CD14-positive monocyte (primary cell): Measurements from ENCODE around the gene NCR1. TPM values are rescaled to one million over a fixed set of nuclear protein-coding genes. Genes with fewer than 3 reads are reported as not detected.
"Not testable (repeated sequence)": the region's sequence is repeated elsewhere in the genome, so short reads cannot be mapped to it uniquely, and the experiment has no call there.

Source experiments
- DNase-seq, 3 donors: peaks; one replicate each; pipeline ENCODE4 v3.0.0-alpha.2; 2011 to 2022
- H2AFZ ChIP-seq: 2 replicates; pipeline ENCODE4 v1.6.0; 2012; ENCODE audit warnings: mild to moderate bottlenecking, low read depth, low read length, inconsistent platforms; ENCODE audit not compliant: insufficient read depth, poor library complexity, severe bottlenecking
- H3K27ac ChIP-seq, 2 donors: 1 replicate in 1 of 2; 2 replicates in 1 of 2; pipeline ENCODE4 v1.5.1; 2012 to 2013; ENCODE audit warnings: low read length in 2 of 2, control low read depth in 1 of 2, inconsistent platforms in 1 of 2, low read depth in 1 of 2, mild to moderate bottlenecking in 1 of 2
- H3K27me3 ChIP-seq, 2 donors: one replicate each; pipeline versions ENCODE4 v1.6.0 to v1.6.1; 2011 to 2013; ENCODE audit warnings: low read length in 2 of 2; ENCODE audit not compliant: control insufficient read depth in 2 of 2, insufficient read depth in 2 of 2
- H3K36me3 ChIP-seq, 2 donors: replicated peaks in 1 of 2; 1 replicate in 1 of 2; 2 replicates in 1 of 2; pipeline versions ENCODE4 v1.5.1 to v1.6.1; 2012 to 2013; ENCODE audit warnings: low read length in 2 of 2, control low read depth in 1 of 2, inconsistent platforms in 1 of 2, mild to moderate bottlenecking in 1 of 2; ENCODE audit not compliant: insufficient read depth in 2 of 2, control insufficient read depth in 1 of 2
- H3K4me1 ChIP-seq, 2 donors: 1 replicate in 1 of 2; 2 replicates in 1 of 2; pipeline versions ENCODE4 v1.5.1 to v1.6.1; 2012 to 2013; ENCODE audit warnings: low read length in 2 of 2, control low read depth in 1 of 2, inconsistent platforms in 1 of 2, mild to moderate bottlenecking in 1 of 2, moderate library complexity in 1 of 2; ENCODE audit not compliant: insufficient read depth in 2 of 2, control insufficient read depth in 1 of 2
- H3K4me2 ChIP-seq: replicated peaks from 2 replicates; pipeline ENCODE3; 2012; ENCODE audit warnings: low read length, moderate library complexity, mild to moderate bottlenecking; ENCODE audit not compliant: poor library complexity, severe bottlenecking; ENCODE audit errors: extremely low read depth
- H3K4me3 ChIP-seq, 3 experiments: fragments of 200-600 bp in 1 of 3; sonication (generic) in 1 of 3; replicated peaks in 1 of 3; 1 replicate in 2 of 3; 2 replicates in 1 of 3; pipeline ENCODE4 v1.5.1; 2011 to 2013; ENCODE audit warnings: low read length in 3 of 3, mild to moderate bottlenecking in 3 of 3, control low read depth in 2 of 3, low read depth in 2 of 3, inconsistent platforms in 1 of 3, moderate library complexity in 1 of 3
- H3K79me2 ChIP-seq: 2 replicates; pipeline ENCODE4 v1.6.0; 2012; ENCODE audit warnings: mild to moderate bottlenecking, control low read depth, inconsistent platforms, low read length, moderate library complexity; ENCODE audit not compliant: insufficient read depth
- H3K9ac ChIP-seq: 2 replicates; pipeline ENCODE4 v1.6.0; 2017; ENCODE audit warnings: low read length, mild to moderate bottlenecking; ENCODE audit not compliant: insufficient read depth, poor library complexity, severe bottlenecking
- H3K9me3 ChIP-seq, 2 donors: replicated peaks in 1 of 2; 1 replicate in 1 of 2; 2 replicates in 1 of 2; pipeline versions ENCODE4 v1.5.1 to v1.6.1; 2012 to 2013; ENCODE audit warnings: low read length in 2 of 2, control low read depth in 1 of 2; ENCODE audit not compliant: control insufficient read depth in 1 of 2, insufficient read depth in 1 of 2
- H4K20me1 ChIP-seq: 2 replicates; pipeline ENCODE4 v1.6.0; 2012; ENCODE audit warnings: mild to moderate bottlenecking, low read length, control low read depth, moderate library complexity; ENCODE audit not compliant: insufficient read depth
- H3K27ac Mint-ChIP-seq, 7 donors: one replicate each; pipeline ENCODE4 v1.8.0; 2020; ENCODE audit warnings: mild to moderate bottlenecking in 7 of 7, mixed read lengths in 7 of 7, moderate library complexity in 6 of 7, inconsistent platforms in 2 of 7
- H3K27me3 Mint-ChIP-seq, 3 donors: one replicate each; pipeline ENCODE4 v1.8.0; 2021 to 2022; ENCODE audit warnings: low read depth in 3 of 3, mild to moderate bottlenecking in 3 of 3, mixed read lengths in 3 of 3, moderate library complexity in 3 of 3, inconsistent platforms in 1 of 3
- H3K36me3 Mint-ChIP-seq, 2 donors: one replicate each; pipeline ENCODE4 v1.8.0; 2020; ENCODE audit warnings: mixed read lengths in 2 of 2, inconsistent platforms in 1 of 2, mild to moderate bottlenecking in 1 of 2
- H3K4me1 Mint-ChIP-seq: one replicate; pipeline ENCODE4 v1.8.0; 2020; ENCODE audit warnings: mild to moderate bottlenecking, mixed read lengths
- H3K4me3 Mint-ChIP-seq, 2 donors: one replicate each; pipeline ENCODE4 v1.8.0; 2020; ENCODE audit warnings: mild to moderate bottlenecking in 2 of 2, mixed read lengths in 2 of 2, moderate library complexity in 1 of 2
- H3K9me3 Mint-ChIP-seq, 7 donors: one replicate each; pipeline ENCODE4 v1.8.0; 2020 to 2022; ENCODE audit warnings: mixed read lengths in 7 of 7, mild to moderate bottlenecking in 6 of 7, moderate library complexity in 6 of 7, inconsistent platforms in 2 of 7
- WGBS: methylation state at CpG from one replicate; pipeline ENCODE4 v1.1.5; 2013; ENCODE audit warnings: missing lambda C conversion rate; ENCODE audit not compliant: insufficient coverage; 5-methylcytosine and 5-hydroxymethylcytosine counted together
- intact Hi-C, 2 donors: fragments of 100-400 bp; cut with micrococcal nuclease; formaldehyde crosslinking; loops; one replicate each; pipeline versions ENCODE4 v1.15.0 to v1.15.1; 2023
- polyA plus RNA-seq, 3 donors: library from polyadenylated mRNA; depleted of rRNA in 1 of 3; unstranded in 2 of 3; stranded (reverse) in 1 of 3; fragments of 300-500 nt in 2 of 3; fragments of >200 nt in 1 of 3; fragmentation: Illumina TruSeq in 2 of 3; gene quantifications; 1 replicate in 2 of 3; 2 replicates in 1 of 3; pipeline ENCODE4 v1.2.3, GENCODE V29; 2012 to 2021
- TF ChIP-seq, protein P1 (sequence below): fragments of 200-600 bp; IDR thresholded peaks from one replicate; pipeline ENCODE4 v1.8.0; 2022; ENCODE audit warnings: antibody characterized with exemption, mild to moderate bottlenecking

The NCR1 gene
- polyA plus RNA-seq, 3 donors = 0.20 to 0.43 TPM; not detected in 1

DNA sequence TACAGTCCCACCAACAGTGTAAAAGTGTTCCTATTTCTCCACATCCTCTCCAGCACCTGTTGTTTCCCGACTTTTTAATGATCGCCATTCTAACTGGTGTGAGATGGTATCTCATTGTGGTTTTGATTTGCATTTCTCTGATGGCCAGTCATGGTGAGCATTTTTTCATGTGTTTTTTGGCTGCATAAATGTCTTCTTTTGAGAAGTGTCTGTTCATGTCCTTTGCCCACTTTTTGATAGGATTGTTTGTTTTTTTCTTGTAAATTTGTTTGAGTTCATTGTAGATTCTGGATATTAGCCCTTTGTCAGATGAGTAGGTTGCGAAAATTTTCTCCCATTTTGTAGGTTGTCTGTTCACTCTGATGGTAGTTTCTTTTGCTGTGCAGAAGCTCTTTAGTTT, 42.5 kb upstream of the NCR1 start:
- intact Hi-C loops = not testable (repeated sequence)

DNA sequence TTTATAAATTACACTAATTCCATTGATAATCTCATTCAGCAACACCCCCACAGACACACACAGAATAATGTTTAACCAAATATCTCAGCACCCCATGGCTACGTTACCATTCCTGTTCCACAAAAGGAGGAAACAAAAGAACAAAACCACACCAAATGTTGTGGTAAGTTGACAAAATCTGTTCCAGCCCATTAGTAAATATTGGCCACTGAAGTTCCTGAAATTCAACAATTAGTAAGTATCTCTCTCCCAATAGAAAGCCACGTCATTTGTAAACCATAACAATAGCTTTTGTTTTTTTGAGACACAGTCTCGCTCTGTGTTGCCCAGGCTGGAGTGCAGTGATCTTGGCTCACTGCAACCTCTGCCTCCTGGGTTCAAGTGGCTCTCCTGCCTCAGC, 34.3 kb upstream of the NCR1 start:
- no peaks in the 10 kb centered on the region for H3K9me3 ChIP-seq
- H3K4me1 Mint-ChIP-seq = peaks cover 43% of the 10 kb centered on the region
- H3K27ac ChIP-seq = peak overlapping the region; percentile 41 to 76
- H4K20me1 ChIP-seq = peaks cover 12% of the 10 kb centered on the region
- no peak overlapping the region for H3K4me3 ChIP-seq
- peaks cover 0 to 5% (median 0%) of the 10 kb centered on the region in 7 donors for H3K9me3 Mint-ChIP-seq
- WGBS = 0% methylated on average over 1 of the region's 3 CpGs
- DNase-seq = peak; percentile 72 to 92 (median 78)
- peaks cover 12 to 23% of the 10 kb centered on the region in 2 donors for H3K36me3 Mint-ChIP-seq
- H3K27me3 Mint-ChIP-seq = peaks cover 5 to 15% (median 11%) of the 10 kb centered on the region in 3 donors
- H3K4me3 Mint-ChIP-seq = peak overlapping the region in 1 of 2 donors; percentile 32
- H3K27ac Mint-ChIP-seq = peak overlapping the region; percentile 38 to 97 (median 85)
- H3K36me3 ChIP-seq = no peaks in the 10 kb centered on the region
- no peak overlapping the region for H3K4me2 ChIP-seq
- intact Hi-C loops = loop anchor here in 1 of 2 donors (10.0 kb wide), 1 partner anchor 77 kb away; no protein-coding TSS in a partner anchor
- peaks cover 28% of the 10 kb centered on the region for H3K79me2 ChIP-seq
- H2AFZ ChIP-seq = no peak overlapping the region
- no peak overlapping the region for H3K9ac ChIP-seq
- TF ChIP-seq, protein P1, sequence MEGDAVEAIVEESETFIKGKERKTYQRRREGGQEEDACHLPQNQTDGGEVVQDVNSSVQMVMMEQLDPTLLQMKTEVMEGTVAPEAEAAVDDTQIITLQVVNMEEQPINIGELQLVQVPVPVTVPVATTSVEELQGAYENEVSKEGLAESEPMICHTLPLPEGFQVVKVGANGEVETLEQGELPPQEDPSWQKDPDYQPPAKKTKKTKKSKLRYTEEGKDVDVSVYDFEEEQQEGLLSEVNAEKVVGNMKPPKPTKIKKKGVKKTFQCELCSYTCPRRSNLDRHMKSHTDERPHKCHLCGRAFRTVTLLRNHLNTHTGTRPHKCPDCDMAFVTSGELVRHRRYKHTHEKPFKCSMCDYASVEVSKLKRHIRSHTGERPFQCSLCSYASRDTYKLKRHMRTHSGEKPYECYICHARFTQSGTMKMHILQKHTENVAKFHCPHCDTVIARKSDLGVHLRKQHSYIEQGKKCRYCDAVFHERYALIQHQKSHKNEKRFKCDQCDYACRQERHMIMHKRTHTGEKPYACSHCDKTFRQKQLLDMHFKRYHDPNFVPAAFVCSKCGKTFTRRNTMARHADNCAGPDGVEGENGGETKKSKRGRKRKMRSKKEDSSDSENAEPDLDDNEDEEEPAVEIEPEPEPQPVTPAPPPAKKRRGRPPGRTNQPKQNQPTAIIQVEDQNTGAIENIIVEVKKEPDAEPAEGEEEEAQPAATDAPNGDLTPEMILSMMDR = no peak
- H3K4me1 ChIP-seq = peaks cover 46 to 47% of the 10 kb centered on the region in 2 donors
- H3K27me3 ChIP-seq = peaks cover 2 to 3% of the 10 kb centered on the region in 2 donors

More for the DNA sequence above, 42.5 kb upstream of the NCR1 start:
- not testable (repeated sequence) for H3K9me3 Mint-ChIP-seq, DNase-seq, H2AFZ ChIP-seq, H3K27ac ChIP-seq, H3K4me3 Mint-ChIP-seq, H3K9ac ChIP-seq, H4K20me1 ChIP-seq, H3K4me3 ChIP-seq, H3K27ac Mint-ChIP-seq, H3K9me3 ChIP-seq, H3K36me3 ChIP-seq, H3K79me2 ChIP-seq, H3K36me3 Mint-ChIP-seq, H3K4me2 ChIP-seq
- Histone ChIP-seq H3K4me1 (peaks cover 19 to 20% of the 10 kb centered on the region in 2 donors), H3K27me3 (peaks cover 8 to 13% of the 10 kb centered on the region in 2 donors)
- no CpG with 5 or more reads among the region's 3 CpGs for WGBS
- H3K27me3 Mint-ChIP-seq = peaks cover 14 to 38% (median 22%) of the 10 kb centered on the region in 3 donors
- peaks cover 28% of the 10 kb centered on the region for H3K4me1 Mint-ChIP-seq
